Activated naive CD4-positive, alpha-beta T cell treated with anti-CD3 and anti-CD28 coated beads, Interleukin-2, amount 50 U/mL, for 24 hours (primary cell): Measurements from ENCODE around the gene LHFPL3.
"Not testable (repeated sequence)": the region's sequence is repeated elsewhere in the genome, so short reads cannot be mapped to it uniquely, and the experiment has no call there.

Experiments
- H3K27ac Mint-ChIP-seq: one replicate; pipeline ENCODE4 v1.8.0; 2021; ENCODE audit warnings: mild to moderate bottlenecking, mixed read lengths
- H3K27me3 Mint-ChIP-seq: one replicate; pipeline ENCODE4 v1.8.0; 2021; ENCODE audit warnings: mixed read lengths
- H3K36me3 Mint-ChIP-seq: one replicate; pipeline ENCODE4 v1.8.0; 2021; ENCODE audit warnings: mixed read lengths
- H3K4me1 Mint-ChIP-seq: one replicate; pipeline ENCODE4 v1.8.0; 2021; ENCODE audit warnings: mixed read lengths
- H3K4me3 Mint-ChIP-seq: one replicate; pipeline ENCODE4 v1.8.0; 2021; ENCODE audit warnings: mild to moderate bottlenecking, mixed read lengths
- H3K9me3 Mint-ChIP-seq: one replicate; pipeline ENCODE4 v1.8.0; 2021; ENCODE audit warnings: mixed read lengths

The LHFPL3 gene

DNA sequence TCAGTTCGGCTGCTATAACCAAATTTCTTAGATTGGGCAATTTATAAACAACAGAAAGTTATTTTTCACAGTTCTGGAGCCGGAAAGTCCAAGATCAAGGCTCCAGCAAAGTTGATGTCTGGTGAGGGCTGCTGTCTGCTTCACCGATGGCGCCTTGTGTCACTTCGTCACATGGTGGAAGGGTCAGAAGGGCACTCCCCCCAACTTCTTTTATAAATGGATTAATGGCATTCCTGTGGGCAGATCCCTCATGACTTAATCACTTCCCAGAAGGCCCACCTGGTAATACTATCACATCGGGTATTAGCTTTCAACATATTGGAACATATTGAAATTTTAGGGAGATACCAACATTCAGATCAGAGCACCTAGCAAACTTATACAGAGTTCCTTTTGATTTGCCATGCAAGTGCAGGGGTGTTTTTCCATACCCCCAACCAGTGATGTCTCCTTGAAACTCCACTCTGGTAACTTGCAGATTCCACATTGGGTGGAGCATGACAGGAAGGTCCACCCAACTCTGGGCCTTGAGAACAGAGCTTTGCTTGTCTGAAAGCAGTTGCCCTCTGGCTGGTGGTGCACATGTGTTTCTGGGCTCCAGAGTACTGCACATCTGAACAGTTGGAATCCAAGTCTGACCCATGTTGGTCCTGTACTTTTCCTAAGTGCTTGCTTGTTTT, 600.5 kb downstream of the LHFPL3 start:
- Mint-ChIP-seq H3K36me3 (no peaks in the 10 kb centered on the region), H3K4me3 (no peak overlapping the region), H3K4me1 (no peaks in the 10 kb centered on the region), H3K27me3 (no peaks in the 10 kb centered on the region), H3K9me3 (no peaks in the 10 kb centered on the region), H3K27ac (no peak overlapping the region)

DNA sequence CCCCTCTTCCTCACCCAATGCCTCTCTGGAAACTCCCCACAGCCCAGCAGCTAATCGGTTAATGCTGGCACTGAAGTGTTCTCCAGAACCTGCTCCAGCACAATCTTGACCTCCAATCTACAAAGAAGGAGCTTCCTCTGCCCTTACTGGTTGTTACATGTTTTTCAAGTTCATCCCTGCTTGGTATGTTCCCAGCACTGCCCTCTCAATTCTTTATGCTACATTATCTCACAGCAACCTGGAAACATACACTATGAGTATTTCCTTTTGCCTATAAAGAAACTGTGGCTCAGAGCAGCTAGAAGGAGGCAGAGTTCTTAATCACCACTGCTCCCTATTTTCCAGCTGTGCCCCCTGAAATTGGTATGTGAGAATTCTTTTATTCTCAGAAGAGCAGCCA, 601.5 kb downstream of the LHFPL3 start:
- no peak overlapping the region for H3K4me3 Mint-ChIP-seq
- H3K27me3 Mint-ChIP-seq, result no peaks in the 10 kb centered on the region
- no peaks in the 10 kb centered on the region for H3K9me3 Mint-ChIP-seq
- H3K36me3 Mint-ChIP-seq, result no peaks in the 10 kb centered on the region
- no peak overlapping the region for H3K27ac Mint-ChIP-seq
- no peaks in the 10 kb centered on the region for H3K4me1 Mint-ChIP-seq

DNA sequence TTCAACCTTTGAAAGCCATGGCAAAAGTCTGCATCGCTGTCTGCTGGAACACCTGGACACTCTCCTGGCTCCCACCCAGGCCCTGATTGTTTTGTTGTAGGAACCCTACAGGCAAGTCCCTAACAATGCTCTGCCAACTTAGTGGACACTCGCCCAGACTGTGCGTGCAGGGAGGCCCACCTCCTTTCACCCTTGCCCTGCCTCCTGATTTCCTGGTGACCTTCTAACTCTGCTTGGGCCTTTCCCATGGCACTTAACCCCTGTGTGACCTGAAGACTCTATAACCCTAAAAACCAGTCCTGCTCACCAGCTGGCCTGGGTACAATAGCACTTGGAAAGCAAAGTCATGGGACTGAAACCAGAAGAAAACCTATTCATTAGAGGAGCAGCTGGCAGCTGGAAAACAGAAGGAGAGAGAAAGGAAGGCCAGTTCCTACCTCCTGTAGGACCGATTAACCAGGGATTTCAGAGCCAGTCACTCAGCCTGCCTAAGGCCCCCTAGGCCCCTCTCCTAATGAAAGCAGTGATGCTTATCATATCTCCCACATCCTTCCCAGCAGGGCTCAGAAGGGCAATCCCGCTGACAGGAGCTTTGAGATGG, 602.9 kb downstream of the LHFPL3 start:
- no peaks in the 10 kb centered on the region for H3K4me1 Mint-ChIP-seq
- H3K27ac Mint-ChIP-seq, result no peak overlapping the region
- H3K36me3 Mint-ChIP-seq, result no peaks in the 10 kb centered on the region
- H3K9me3 Mint-ChIP-seq, result no peaks in the 10 kb centered on the region
- H3K27me3 Mint-ChIP-seq, result no peaks in the 10 kb centered on the region
- no peak overlapping the region for H3K4me3 Mint-ChIP-seq

DNA sequence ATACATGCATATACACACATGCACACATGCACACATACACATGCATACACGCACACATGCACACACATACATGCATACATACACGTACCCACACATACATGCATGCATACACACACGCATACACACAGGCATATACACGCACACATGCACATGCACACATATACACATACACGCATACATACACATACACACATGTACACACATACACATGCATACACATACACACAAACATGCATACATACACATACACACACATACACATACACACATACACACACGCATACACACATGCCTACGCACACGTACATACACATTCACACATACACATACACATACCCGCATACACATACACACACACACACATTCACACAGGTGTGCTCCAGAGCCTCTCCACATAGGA, 604.6 kb downstream of the LHFPL3 start:
- peak overlapping the region; percentile 1 for H3K27ac Mint-ChIP-seq
- no peak overlapping the region for H3K4me3 Mint-ChIP-seq
- no peaks in the 10 kb centered on the region for H3K9me3 Mint-ChIP-seq
- H3K27me3 Mint-ChIP-seq, result no peaks in the 10 kb centered on the region
- H3K4me1 Mint-ChIP-seq, result no peaks in the 10 kb centered on the region
- H3K36me3 Mint-ChIP-seq, result no peaks in the 10 kb centered on the region

DNA sequence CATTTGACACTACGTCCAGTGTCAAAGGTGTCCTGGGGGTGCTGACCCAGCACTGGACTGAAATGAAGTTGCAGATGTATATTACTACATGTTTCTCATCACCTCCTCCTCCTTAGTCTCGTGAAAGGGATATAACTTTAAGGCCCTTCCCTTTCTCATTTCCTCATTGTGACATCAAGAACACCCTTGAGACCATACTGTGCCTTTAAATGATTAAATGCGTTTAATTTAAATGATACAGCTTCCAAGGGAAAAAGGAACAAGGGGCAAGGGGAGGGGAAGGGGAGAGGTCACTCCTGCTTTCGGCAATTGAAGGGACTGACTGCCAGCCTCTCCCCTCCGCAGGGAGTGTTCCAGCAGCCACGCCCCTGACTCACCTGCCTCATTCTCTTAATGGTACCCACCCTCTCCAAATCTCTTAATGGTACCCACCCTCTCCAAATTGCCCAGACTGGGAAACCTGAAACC, 605.2 kb downstream of the LHFPL3 start:
- Mint-ChIP-seq H3K4me3 (no peak overlapping the region), H3K36me3 (no peaks in the 10 kb centered on the region), H3K27ac (peak overlapping the region; percentile 1), H3K9me3 (no peaks in the 10 kb centered on the region), H3K4me1 (no peaks in the 10 kb centered on the region), H3K27me3 (no peaks in the 10 kb centered on the region)

DNA sequence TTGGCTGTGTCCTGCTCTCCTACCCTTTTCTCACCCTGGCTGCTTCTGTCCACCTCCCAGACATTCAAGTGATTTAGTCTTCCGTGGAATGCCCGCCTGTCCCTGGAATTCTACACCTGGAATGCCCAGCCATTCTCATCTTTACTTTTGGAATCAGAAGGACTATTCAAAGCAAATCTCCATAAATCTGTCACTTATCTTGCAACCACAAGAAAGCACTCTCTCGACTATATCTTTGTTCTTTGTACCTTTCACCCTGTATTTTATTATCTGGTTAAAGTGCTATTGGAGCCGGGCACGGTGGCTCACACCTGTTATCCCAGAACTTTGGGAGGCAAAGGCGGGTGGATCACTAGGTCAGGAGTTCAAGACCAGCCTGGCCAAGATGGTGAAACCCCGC, 606.3 kb downstream of the LHFPL3 start:
- H3K27ac Mint-ChIP-seq, result no peak overlapping the region
- H3K27me3 Mint-ChIP-seq, result no peaks in the 10 kb centered on the region
- H3K36me3 Mint-ChIP-seq, result no peaks in the 10 kb centered on the region
- H3K4me1 Mint-ChIP-seq, result peaks cover 7% of the 10 kb centered on the region
- H3K9me3 Mint-ChIP-seq, result no peaks in the 10 kb centered on the region
- no peak overlapping the region for H3K4me3 Mint-ChIP-seq

DNA sequence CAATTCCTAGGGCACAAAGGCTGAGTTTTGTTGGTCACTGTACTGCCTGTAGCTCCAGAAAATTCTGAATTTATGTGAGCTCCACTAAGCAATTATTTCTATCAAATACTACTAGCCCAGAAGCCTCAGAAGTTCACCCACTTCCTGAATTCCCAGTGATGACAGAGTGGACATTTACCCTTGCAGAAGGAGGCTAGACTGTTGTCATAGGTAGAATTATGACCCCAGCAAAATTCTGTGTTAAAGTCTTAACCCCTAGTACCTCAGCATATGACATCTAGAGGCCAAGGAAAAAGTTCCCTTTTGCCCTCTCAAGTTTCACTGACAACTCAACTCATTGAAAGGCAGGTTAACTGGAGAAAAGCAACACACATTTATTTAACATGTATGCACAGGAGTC, 606.9 kb downstream of the LHFPL3 start:
- H3K4me3 Mint-ChIP-seq, result no peak overlapping the region
- no peaks in the 10 kb centered on the region for H3K9me3 Mint-ChIP-seq
- H3K4me1 Mint-ChIP-seq, result peaks cover 7% of the 10 kb centered on the region

DNA sequence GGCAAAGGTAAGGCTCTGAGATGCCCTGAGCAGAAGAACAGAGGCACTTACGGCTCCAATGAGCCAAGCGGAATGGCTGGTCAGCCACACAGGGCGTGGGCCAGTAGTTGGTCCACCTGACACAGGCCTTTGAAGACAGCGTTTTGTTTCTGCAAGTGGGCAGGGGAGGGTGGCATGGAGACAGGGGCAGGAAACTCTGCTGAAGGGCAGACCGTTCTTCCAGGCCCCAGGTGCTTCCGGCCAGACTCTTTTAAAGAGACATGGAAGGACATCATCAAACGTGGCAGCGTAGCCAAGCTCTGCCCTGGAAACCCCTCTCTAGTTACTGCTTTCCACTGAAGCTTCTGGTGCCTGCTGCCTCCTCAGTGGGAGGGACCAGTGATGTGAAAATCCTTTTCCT, 608.1 kb downstream of the LHFPL3 start:
- H3K4me3 Mint-ChIP-seq, result no peak overlapping the region
- no peaks in the 10 kb centered on the region for H3K36me3 Mint-ChIP-seq
- H3K4me1 Mint-ChIP-seq, result peaks cover 17% of the 10 kb centered on the region
- no peaks in the 10 kb centered on the region for H3K27me3 Mint-ChIP-seq
- H3K9me3 Mint-ChIP-seq, result no peaks in the 10 kb centered on the region
- H3K27ac Mint-ChIP-seq, result no peak overlapping the region

More for the DNA sequence above, 606.9 kb downstream of the LHFPL3 start:
- Mint-ChIP-seq H3K27ac (no peak overlapping the region), H3K27me3 (no peaks in the 10 kb centered on the region), H3K36me3 (no peaks in the 10 kb centered on the region)

DNA sequence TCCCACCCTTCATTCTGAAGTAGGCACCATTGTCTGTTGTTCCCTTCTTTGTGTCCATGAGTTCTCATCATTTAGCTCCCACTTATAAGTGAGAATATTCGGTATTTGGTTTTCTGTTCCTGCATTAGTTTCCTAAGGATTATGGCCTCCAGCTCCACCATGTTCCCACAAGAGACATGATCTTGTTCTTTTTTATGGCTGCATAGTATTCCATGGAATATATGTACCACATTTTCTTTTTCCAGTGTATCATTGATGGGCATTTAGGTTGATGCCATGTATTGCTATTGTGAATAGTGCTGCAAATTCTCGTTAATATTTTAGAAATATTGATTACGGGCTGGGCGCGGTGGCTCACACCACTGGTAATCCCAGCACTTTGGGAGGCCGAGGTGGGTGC, 609.1 kb downstream of the LHFPL3 start:
- H3K9me3 Mint-ChIP-seq, H3K36me3 Mint-ChIP-seq, H3K4me3 Mint-ChIP-seq, H3K27me3 Mint-ChIP-seq: not testable (repeated sequence)
- H3K27ac Mint-ChIP-seq, result peak overlapping the region; percentile 30
- H3K4me1 Mint-ChIP-seq, result peaks cover 26% of the 10 kb centered on the region

DNA sequence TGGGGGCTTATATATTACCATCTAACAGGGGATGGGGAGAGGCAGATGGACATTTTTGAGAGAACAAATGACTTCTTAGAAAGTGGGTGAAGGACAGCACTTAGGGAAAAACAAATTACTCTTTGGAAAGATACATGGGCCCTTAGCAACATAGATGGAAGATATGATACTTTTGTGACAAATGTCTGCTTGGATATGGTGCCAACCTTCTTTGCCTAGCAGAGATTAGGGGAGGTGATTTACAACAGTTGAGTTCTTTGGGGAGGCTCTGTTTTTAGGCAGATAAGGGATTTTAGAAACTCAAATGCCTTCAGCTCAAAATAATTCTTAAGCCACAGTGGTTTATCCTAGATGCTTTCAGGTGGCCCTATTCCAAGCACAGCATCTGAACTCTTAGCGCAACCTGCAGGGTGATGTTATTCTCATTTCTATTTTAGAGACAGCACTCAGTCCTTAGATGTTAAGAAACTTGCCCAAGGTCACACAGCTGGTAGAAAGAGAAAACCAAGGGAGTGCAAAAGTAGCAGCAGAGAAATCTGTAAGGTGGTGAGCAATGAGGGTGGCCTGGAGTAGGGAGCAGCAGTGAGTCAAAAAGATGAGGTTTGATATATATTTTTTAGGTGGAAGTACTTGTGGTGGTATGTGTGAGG, 610.5 kb downstream of the LHFPL3 start:
- no peaks in the 10 kb centered on the region for H3K27me3 Mint-ChIP-seq
- no peak overlapping the region for H3K27ac Mint-ChIP-seq
- H3K36me3 Mint-ChIP-seq, result no peaks in the 10 kb centered on the region
- H3K9me3 Mint-ChIP-seq, result no peaks in the 10 kb centered on the region
- H3K4me1 Mint-ChIP-seq, result peaks cover 37% of the 10 kb centered on the region
- no peak overlapping the region for H3K4me3 Mint-ChIP-seq

DNA sequence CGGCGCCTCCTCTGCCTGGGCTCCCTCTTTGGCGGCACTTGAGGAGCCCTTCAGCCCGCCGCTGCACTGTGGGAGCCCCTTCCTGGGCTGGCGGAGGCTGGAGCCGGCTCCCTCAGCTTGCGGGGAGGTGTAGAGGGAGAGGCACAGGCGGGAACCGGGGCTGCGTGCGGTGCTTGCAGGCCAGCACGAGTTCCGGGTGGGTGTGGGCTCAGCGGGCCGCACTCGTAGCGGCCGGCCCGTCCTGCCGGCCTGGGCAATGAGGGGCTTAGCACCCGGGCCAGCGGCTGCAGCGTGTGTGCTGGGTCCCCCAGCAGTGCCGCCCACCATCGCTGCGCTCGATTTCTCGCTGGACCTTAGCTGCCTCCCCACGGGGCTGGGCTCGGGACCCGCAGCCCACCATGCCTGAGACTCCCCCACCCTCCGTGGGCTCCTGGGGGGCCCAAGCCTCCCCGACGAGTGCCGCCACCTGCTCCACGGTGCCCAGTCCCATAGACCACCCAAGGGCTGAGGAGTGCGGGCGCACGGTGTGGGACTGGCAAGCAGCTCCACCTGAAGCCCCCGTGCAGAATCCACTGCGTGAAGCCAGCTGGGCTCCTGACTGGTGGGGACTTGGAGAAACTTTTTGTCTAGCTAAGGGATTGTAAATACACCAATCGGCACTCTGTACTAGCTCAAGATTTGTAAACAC, 611.8 kb downstream of the LHFPL3 start:
- no peaks in the 10 kb centered on the region for H3K36me3 Mint-ChIP-seq
- no peaks in the 10 kb centered on the region for H3K9me3 Mint-ChIP-seq
- H3K27ac Mint-ChIP-seq, result peak overlapping the region; percentile 88
- peaks cover 50% of the 10 kb centered on the region for H3K4me1 Mint-ChIP-seq
- no peak overlapping the region for H3K4me3 Mint-ChIP-seq
- H3K27me3 Mint-ChIP-seq, result no peaks in the 10 kb centered on the region

DNA sequence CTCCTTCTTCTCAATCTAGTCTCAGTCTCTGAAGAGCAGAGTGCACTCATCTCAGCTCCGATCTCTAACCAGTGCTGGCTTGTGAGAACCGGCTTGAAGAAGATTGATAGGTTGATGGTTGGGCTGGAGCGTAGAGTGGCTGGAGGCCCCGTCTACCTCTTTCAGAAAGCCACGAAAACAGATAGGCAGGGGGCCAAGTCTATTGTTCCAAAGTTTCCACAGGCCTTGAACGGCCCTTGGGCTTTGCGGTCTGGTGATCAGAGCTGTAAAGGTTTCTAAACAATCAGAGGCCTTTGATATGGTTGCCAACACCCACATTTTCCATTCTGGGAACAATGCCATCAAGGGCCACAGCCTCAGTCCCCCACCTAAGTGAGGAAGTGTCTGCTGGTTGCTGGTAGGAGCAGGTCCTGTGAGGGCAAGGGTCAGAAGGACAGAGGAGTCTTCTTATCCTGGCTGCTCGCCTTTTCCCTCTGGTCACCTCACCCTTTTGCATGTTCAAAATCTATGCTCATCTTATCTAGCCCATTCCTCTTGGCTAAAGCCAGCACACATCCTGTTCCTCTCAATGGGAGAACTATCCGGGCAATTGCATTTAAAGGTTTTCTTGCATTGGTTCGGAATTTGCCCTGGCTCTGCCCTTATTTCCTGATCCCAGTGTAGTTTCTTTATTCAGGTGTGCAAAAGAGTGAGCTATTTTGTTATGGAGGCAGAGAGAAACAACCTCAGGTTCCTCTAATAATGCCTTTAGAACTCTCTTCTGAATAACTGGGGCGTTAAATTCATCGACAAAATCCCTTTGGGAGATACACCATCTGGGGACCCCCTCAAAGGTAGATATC, 615.3 kb downstream of the LHFPL3 start:
- H3K9me3 Mint-ChIP-seq, result no peaks in the 10 kb centered on the region
- H3K4me1 Mint-ChIP-seq, result peaks cover 65% of the 10 kb centered on the region
- no peaks in the 10 kb centered on the region for H3K27me3 Mint-ChIP-seq
- no peaks in the 10 kb centered on the region for H3K36me3 Mint-ChIP-seq
- peak overlapping the region; percentile 84 for H3K4me3 Mint-ChIP-seq
- H3K27ac Mint-ChIP-seq, result peak overlapping the region; percentile 98

DNA sequence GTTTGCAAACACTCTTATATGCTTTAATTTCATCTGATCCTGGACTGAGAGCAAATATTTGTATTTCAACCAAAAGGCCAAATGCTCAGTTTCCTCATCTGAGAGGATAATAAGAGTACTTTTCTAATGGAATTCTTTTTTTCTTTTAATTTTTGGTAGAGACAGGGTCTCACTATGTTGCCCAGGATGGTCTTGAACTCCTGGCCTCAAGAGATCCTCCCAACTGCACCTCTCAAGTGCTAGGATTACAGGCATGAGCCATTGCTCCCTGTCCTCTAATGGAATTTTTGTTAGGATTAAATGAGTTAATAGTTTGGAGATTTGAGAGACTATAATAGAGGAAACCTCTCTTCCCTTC, 617.2 kb downstream of the LHFPL3 start:
- Mint-ChIP-seq H3K27me3 (no peaks in the 10 kb centered on the region), H3K9me3 (no peaks in the 10 kb centered on the region), H3K4me1 (peaks cover 58% of the 10 kb centered on the region), H3K27ac (peak overlapping the region; percentile 98), H3K4me3 (peak overlapping the region; percentile 84), H3K36me3 (no peaks in the 10 kb centered on the region)

DNA sequence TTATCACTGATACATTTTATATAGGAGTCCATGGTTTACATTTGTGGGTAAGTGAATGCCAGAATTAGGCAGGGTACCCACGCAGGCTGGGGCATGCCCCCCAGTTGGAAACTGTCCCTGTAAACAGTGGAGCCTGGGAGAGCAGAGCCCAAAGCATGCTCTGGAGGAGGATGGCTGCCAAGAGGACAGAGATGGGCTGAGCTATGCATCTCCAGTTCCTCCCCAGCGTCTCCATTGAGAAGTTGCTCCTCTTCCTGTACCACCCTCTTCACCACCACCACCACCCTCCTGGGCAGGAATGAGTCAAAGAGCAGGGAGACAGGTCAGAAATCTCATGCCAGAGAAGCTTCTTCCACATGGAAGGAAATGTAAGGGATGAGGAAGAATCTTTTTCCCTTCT, 617.9 kb downstream of the LHFPL3 start:
- Mint-ChIP-seq H3K27ac (no peak overlapping the region), H3K9me3 (no peaks in the 10 kb centered on the region), H3K27me3 (no peaks in the 10 kb centered on the region)

DNA sequence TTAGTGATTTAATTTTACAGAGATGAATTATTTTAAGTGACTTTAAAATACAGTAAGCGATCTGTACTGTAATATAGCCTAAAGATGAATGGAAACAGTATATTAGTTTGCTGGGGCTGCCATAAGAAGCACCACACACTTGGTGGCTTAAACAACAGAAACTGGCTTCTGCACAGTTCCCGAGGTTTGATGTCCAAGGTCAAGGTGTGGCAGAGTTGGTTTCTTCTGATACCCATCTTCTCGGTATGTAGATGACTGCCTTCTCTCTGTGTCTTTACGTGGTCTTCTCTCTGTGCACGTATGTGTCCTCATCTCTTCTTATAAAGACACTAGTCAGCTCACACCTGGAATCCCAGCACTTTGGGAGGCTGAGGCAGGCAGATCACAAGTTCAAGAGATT, 621.6 kb downstream of the LHFPL3 start:
- Mint-ChIP-seq H3K27ac (no peak overlapping the region), H3K4me1 (peaks cover 16% of the 10 kb centered on the region), H3K27me3 (no peaks in the 10 kb centered on the region), H3K36me3 (no peaks in the 10 kb centered on the region), H3K9me3 (no peaks in the 10 kb centered on the region), H3K4me3 (no peak overlapping the region)

More for the DNA sequence above, 617.9 kb downstream of the LHFPL3 start:
- Mint-ChIP-seq H3K36me3 (no peaks in the 10 kb centered on the region), H3K4me1 (peaks cover 50% of the 10 kb centered on the region), H3K4me3 (no peak overlapping the region)
